PC-3 (cell line): ENCODE data around the gene TBC1D5.

ENCODE experiments used
- EZH2phosphoT487 ChIP-seq: fragments of 300-600 bp; sonication (generic); IDR thresholded peaks from 2 replicates; pipeline ENCODE4 v1.6.1; 2018; ENCODE audit warnings: mild to moderate bottlenecking, antibody characterized with exemption, low read length, borderline replicate concordance
- TF ChIP-seq, protein P1 (sequence below): fragments of 300-600 bp; sonication (generic); conservative IDR thresholded peaks from 2 replicates; pipeline ENCODE4 v1.5.1; 2017; ENCODE audit warnings: antibody characterized with exemption, low read depth, mild to moderate bottlenecking, low read length

DNA sequence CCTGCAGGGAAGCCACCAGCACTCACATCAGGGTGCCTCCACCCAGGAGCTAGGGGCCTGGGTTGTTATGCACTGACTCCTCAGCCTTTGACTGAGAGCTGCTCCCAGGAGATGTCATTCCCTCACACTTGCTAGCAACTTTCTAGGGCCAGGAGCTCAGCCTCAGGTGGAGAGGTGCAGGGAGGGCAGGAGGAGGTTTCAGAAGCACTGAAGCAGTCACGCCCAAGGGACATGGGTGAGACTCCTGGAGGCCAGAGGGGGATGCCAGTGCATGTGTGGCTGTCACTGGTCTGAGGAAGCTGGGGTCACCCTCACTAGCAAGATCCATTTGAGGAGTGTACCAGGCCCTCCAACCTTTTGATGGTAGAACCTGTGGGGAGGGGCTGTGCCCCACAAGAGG is 586.5 kb downstream of the TBC1D5 start:
- TF ChIP-seq, protein P1, sequence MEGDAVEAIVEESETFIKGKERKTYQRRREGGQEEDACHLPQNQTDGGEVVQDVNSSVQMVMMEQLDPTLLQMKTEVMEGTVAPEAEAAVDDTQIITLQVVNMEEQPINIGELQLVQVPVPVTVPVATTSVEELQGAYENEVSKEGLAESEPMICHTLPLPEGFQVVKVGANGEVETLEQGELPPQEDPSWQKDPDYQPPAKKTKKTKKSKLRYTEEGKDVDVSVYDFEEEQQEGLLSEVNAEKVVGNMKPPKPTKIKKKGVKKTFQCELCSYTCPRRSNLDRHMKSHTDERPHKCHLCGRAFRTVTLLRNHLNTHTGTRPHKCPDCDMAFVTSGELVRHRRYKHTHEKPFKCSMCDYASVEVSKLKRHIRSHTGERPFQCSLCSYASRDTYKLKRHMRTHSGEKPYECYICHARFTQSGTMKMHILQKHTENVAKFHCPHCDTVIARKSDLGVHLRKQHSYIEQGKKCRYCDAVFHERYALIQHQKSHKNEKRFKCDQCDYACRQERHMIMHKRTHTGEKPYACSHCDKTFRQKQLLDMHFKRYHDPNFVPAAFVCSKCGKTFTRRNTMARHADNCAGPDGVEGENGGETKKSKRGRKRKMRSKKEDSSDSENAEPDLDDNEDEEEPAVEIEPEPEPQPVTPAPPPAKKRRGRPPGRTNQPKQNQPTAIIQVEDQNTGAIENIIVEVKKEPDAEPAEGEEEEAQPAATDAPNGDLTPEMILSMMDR, result no peak
- TF ChIP-seq EZH2phosphoT487, result no peak
